GM23338 (cell line): ENCODE results near the gene NOL12. TPM values are rescaled to one million over a fixed set of nuclear protein-coding genes. Genes with fewer than 3 reads are reported as not detected.

ENCODE experiments used
- ATAC-seq: fragments of 200-7000 bp; cut with Tn5 transposase; 3 replicates; pipeline ENCODE4 v1.9.1; 2020
- DNase-seq: peaks from one replicate; pipeline ENCODE4 v3.0.0-alpha.2; 2015; ENCODE audit warnings: low spot score
- H2AFZ ChIP-seq: fragments of 200-600 bp; sonication (generic); 2 replicates; pipeline ENCODE4 v1.8.0; 2016; ENCODE audit warnings: antibody characterized with exemption, mild to moderate bottlenecking, moderate library complexity
- H3F3A ChIP-seq: fragments of 200-600 bp; sonication (generic); replicated peaks from 2 replicates; pipeline ENCODE4 v1.8.0; 2017; ENCODE audit warnings: antibody characterized with exemption, mixed run types, low read depth
- H3K27ac ChIP-seq: fragments of 200-600 bp; sonication (generic); 2 replicates; pipeline ENCODE4 v1.6.1; 2016; ENCODE audit warnings: low read depth
- H3K27me3 ChIP-seq: fragments of 200-600 bp; sonication (generic); 2 replicates; pipeline ENCODE4 v1.8.0; 2016; ENCODE audit warnings: mild to moderate bottlenecking, mixed run types, moderate library complexity; ENCODE audit not compliant: insufficient read depth
- H3K36me3 ChIP-seq: fragments of 200-600 bp; sonication (generic); 2 replicates; pipeline ENCODE4 v1.8.0; 2016; ENCODE audit warnings: mild to moderate bottlenecking; ENCODE audit not compliant: insufficient read depth
- H3K4me1 ChIP-seq: fragments of 200-600 bp; sonication (generic); 2 replicates; pipeline ENCODE4 v1.8.0; 2016; ENCODE audit warnings: mild to moderate bottlenecking, moderate library complexity; ENCODE audit not compliant: insufficient read depth
- H3K4me2 ChIP-seq: fragments of 200-600 bp; sonication (generic); 2 replicates; pipeline ENCODE4 v1.7.1; 2017; ENCODE audit warnings: mixed run types
- H3K4me3 ChIP-seq: fragments of 200-600 bp; sonication (generic); 2 replicates; pipeline ENCODE4 v1.6.1; 2016; ENCODE audit warnings: mixed run types
- H3K79me2 ChIP-seq: fragments of 200-600 bp; sonication (generic); replicated peaks from 2 replicates; pipeline ENCODE4 v1.8.0; 2017; ENCODE audit warnings: mild to moderate bottlenecking; ENCODE audit not compliant: insufficient read depth
- H3K9me2 ChIP-seq: fragments of 200-600 bp; sonication (generic); 2 replicates; pipeline ENCODE4 v1.8.0; 2017; ENCODE audit not compliant: insufficient read depth
- H4K20me1 ChIP-seq: fragments of 200-600 bp; sonication (generic); replicated peaks from 2 replicates; pipeline ENCODE4 v1.8.0; 2017; ENCODE audit warnings: mild to moderate bottlenecking; ENCODE audit not compliant: insufficient read depth
- H3K27ac Mint-ChIP-seq: 2 replicates; pipeline ENCODE4 v1.8.0; 2020; ENCODE audit warnings: inconsistent platforms, mild to moderate bottlenecking, moderate library complexity, mixed read lengths
- H3K27me3 Mint-ChIP-seq: 3 replicates; pipeline ENCODE4 v1.8.0; 2022; ENCODE audit warnings: low read depth, mild to moderate bottlenecking, moderate library complexity, mixed read lengths, inconsistent platforms; ENCODE audit not compliant: insufficient read depth, poor library complexity
- H3K36me3 Mint-ChIP-seq: 3 replicates; pipeline ENCODE4 v1.8.0; 2021; ENCODE audit warnings: low read depth, mild to moderate bottlenecking, inconsistent platforms, moderate library complexity, mixed read lengths
- H3K4me1 Mint-ChIP-seq: 3 replicates; pipeline ENCODE4 v1.8.0; 2020; ENCODE audit warnings: mild to moderate bottlenecking, inconsistent platforms, mixed read lengths
- H3K4me3 Mint-ChIP-seq: 3 replicates; pipeline ENCODE4 v1.8.0; 2021; ENCODE audit warnings: moderate library complexity, mild to moderate bottlenecking, inconsistent platforms, mixed read lengths
- H3K9me3 Mint-ChIP-seq: 3 replicates; pipeline ENCODE4 v1.8.0; 2020; ENCODE audit warnings: moderate library complexity, mild to moderate bottlenecking, inconsistent platforms, mixed read lengths
- CREB1 ChIP-seq: fragments of 250-450 bp; sonication (Bioruptor Pico); IDR thresholded peaks from 2 replicates; pipeline ENCODE4 v1.5.0; 2020; ENCODE audit warnings: low read depth, mild to moderate bottlenecking, moderate library complexity
- JUNB ChIP-seq: IDR thresholded peaks from one replicate; pipeline ENCODE4 v1.6.1; 2016; ENCODE audit warnings: antibody characterized with exemption; ENCODE audit not compliant: unreplicated experiment
- NANOG ChIP-seq: IDR thresholded peaks from 2 replicates; pipeline ENCODE4 v1.6.1; 2016; ENCODE audit warnings: antibody characterized with exemption, borderline replicate concordance
- STAT1 ChIP-seq: IDR thresholded peaks from one replicate; pipeline ENCODE4 v1.6.1; 2016; ENCODE audit warnings: antibody characterized with exemption; ENCODE audit not compliant: unreplicated experiment
- ZNF114 ChIP-seq: fragments of 250-450 bp; sonication (Bioruptor Pico); IDR thresholded peaks from 2 replicates; pipeline ENCODE4 v1.5.0; 2020; ENCODE audit warnings: mild to moderate bottlenecking, moderate library complexity
- ZNF331 ChIP-seq: fragments of 250-450 bp; sonication (Bioruptor Pico); IDR thresholded peaks from 2 replicates; pipeline ENCODE4 v1.5.0; 2020; ENCODE audit warnings: low read depth, mild to moderate bottlenecking, moderate library complexity
- polyA plus RNA-seq: library from polyadenylated mRNA; unstranded; fragments of >200 nt; fragmentation: Nextera tagmentation; extraction: Ambion mirVana; gene quantifications from 2 replicates; pipeline ENCODE4 v1.2.1, GENCODE V29; 2016
- total RNA-seq: library from RNA; depleted of rRNA; stranded (reverse); fragments of >200 nt; shearing (Covaris generic); gene quantifications from 2 replicates; pipeline ENCODE4 v1.2.3, GENCODE V29; 2014
- TF ChIP-seq, protein P1 (sequence below): IDR thresholded peaks from one replicate; pipeline ENCODE4 v1.6.1; 2018; ENCODE audit warnings: antibody characterized with exemption; ENCODE audit not compliant: unreplicated experiment
- TF ChIP-seq, protein P2 (sequence below): IDR thresholded peaks from 2 replicates; pipeline ENCODE4 v1.6.1; 2016; ENCODE audit warnings: antibody characterized with exemption

The NOL12 gene
- total and polyA plus RNA-seq, 2 experiments from 2014 or later: 22.2 to 48.5 TPM

DNA sequence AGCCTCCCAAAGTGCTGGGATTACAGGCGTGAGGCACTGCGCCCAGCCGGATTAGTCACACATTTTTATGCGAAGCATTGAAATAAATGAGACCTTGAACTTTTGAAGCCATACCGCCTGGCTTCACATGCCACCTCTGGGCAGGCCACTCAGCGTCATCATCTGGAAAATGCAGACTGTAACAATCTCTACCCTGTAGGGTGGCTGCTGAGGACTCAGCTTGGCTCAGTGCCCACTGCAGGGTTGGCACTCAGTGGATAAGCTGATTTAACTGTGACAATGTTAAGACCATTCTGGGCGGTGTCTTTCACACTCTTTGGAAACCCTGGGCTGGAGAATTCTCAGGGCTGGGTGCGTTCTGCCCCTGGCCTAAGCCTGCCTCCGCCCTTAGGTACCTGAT lies 38.2 kb upstream of the NOL12 start (continued):
- TF ChIP-seq, protein P1, sequence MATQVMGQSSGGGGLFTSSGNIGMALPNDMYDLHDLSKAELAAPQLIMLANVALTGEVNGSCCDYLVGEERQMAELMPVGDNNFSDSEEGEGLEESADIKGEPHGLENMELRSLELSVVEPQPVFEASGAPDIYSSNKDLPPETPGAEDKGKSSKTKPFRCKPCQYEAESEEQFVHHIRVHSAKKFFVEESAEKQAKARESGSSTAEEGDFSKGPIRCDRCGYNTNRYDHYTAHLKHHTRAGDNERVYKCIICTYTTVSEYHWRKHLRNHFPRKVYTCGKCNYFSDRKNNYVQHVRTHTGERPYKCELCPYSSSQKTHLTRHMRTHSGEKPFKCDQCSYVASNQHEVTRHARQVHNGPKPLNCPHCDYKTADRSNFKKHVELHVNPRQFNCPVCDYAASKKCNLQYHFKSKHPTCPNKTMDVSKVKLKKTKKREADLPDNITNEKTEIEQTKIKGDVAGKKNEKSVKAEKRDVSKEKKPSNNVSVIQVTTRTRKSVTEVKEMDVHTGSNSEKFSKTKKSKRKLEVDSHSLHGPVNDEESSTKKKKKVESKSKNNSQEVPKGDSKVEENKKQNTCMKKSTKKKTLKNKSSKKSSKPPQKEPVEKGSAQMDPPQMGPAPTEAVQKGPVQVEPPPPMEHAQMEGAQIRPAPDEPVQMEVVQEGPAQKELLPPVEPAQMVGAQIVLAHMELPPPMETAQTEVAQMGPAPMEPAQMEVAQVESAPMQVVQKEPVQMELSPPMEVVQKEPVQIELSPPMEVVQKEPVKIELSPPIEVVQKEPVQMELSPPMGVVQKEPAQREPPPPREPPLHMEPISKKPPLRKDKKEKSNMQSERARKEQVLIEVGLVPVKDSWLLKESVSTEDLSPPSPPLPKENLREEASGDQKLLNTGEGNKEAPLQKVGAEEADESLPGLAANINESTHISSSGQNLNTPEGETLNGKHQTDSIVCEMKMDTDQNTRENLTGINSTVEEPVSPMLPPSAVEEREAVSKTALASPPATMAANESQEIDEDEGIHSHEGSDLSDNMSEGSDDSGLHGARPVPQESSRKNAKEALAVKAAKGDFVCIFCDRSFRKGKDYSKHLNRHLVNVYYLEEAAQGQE: no peak
- TF ChIP-seq NANOG (no peak), JUNB (no peak), ZNF331 (no peak), CREB1 (no peak), STAT1 (no peak), ZNF114 (CRISPR knock-in tag) (no peak)
- TF ChIP-seq, protein P2, sequence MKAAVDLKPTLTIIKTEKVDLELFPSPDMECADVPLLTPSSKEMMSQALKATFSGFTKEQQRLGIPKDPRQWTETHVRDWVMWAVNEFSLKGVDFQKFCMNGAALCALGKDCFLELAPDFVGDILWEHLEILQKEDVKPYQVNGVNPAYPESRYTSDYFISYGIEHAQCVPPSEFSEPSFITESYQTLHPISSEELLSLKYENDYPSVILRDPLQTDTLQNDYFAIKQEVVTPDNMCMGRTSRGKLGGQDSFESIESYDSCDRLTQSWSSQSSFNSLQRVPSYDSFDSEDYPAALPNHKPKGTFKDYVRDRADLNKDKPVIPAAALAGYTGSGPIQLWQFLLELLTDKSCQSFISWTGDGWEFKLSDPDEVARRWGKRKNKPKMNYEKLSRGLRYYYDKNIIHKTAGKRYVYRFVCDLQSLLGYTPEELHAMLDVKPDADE: no peak

GRCh38 chr22:37650463-37651136 lies 35.5 kb upstream of the NOL12 start:
- Histone ChIP-seq H3K27me3 (no peaks in the 10 kb centered on the region), H3K36me3 (peaks cover 8% of the 10 kb centered on the region), H3K4me1 (no peaks in the 10 kb centered on the region), H2AFZ (no peak overlapping the region), H3K4me2 (no peak overlapping the region), H3K27ac (no peak overlapping the region), H3K4me3 (no peak overlapping the region), H4K20me1 (no peaks in the 10 kb centered on the region; the same call in 1 of the 2 replicates), H3F3A (0 out of 2 replicates have a peak, but pooled peaks cover 4% of the 10 kb centered on the region), H3K79me2 (no peaks in the 10 kb centered on the region), H3K9me2 (no peaks in the 10 kb centered on the region)
- Mint-ChIP-seq H3K27me3 (peaks cover 10% of the 10 kb centered on the region), H3K4me1 (no peaks in the 10 kb centered on the region), H3K9me3 (no peaks in the 10 kb centered on the region), H3K36me3 (peaks cover 43% of the 10 kb centered on the region), H3K27ac (no peak overlapping the region), H3K4me3 (no peak overlapping the region)
- DNase-seq: no peak
- TF ChIP-seq, protein P2: no peak
- no peak for TF ChIP-seq JUNB
- no peak for ATAC-seq
